Stimulated activated effector memory CD8-positive, alpha-beta T cell treated with anti-CD3 and anti-CD28 coated beads, Interleukin-12 subunit alpha, Interleukin-12 subunit beta, amount 100 ng/mL, for 72 hours (primary cell): ENCODE data around the gene CTNND2.

Source experiments
- ATAC-seq: fragments of 150-1000 bp; cut with Tn5 transposase; 2 replicates; pipeline ENCODE4 v1.10.0; 2021
- DNase-seq, 2 donors: peaks; one replicate each; pipeline ENCODE4 v3.0.0; 2021 to 2022; ENCODE audit warnings: low spot score in 2 of 2
- H3K27ac Mint-ChIP-seq: one replicate; pipeline ENCODE4 v1.8.0; 2022; ENCODE audit warnings: mild to moderate bottlenecking, mixed read lengths
- H3K36me3 Mint-ChIP-seq: one replicate; pipeline ENCODE4 v1.8.0; 2022; ENCODE audit warnings: mild to moderate bottlenecking, mixed read lengths
- H3K4me1 Mint-ChIP-seq: one replicate; pipeline ENCODE4 v1.8.0; 2022; ENCODE audit warnings: mixed read lengths
- H3K4me3 Mint-ChIP-seq: one replicate; pipeline ENCODE4 v1.8.0; 2022; ENCODE audit warnings: mild to moderate bottlenecking, mixed read lengths
- H3K9me3 Mint-ChIP-seq: one replicate; pipeline ENCODE4 v1.8.0; 2022; ENCODE audit warnings: mixed read lengths

Gene CTNND2

DNA sequence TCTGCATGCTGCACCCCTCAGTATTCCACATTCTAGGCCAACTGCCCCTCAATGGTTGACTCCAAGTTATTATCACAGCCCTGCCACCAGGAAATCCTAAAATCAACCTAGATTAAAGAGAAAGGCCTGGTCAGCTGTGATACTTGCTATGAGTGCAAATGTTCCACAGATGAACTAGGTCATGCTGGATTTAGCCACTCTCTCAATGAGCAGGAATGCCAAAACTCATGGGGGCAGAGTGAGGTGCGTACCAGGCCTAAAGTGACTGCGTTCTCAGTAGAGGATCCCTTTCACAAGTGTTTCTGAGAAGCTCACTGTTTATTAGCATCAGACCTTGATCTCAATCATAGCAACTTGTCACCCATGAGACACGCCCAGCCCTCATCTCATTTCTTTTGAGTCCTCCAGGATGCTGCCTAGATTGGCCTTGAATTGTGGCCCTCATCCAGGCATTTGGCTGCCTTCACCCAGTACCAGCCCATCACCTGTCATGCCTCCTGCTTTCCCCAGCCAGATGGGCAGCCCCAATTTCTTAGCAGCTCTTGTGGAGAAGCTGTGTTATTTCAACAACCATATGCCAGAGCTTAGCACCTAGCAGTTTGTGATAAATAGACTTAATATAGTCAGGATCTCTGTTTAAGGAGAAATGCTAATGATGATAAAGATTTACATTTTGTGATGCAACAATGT is 383.9 kb downstream of the CTNND2 start:
- ATAC-seq (no peak), DNase-seq (no peak)
- no peak overlapping the region for H3K4me3 Mint-ChIP-seq
- no peaks in the 10 kb centered on the region for H3K36me3 Mint-ChIP-seq
- no peaks in the 10 kb centered on the region for H3K4me1 Mint-ChIP-seq
- H3K9me3 Mint-ChIP-seq, result no peaks in the 10 kb centered on the region
- no peak overlapping the region for H3K27ac Mint-ChIP-seq

DNA sequence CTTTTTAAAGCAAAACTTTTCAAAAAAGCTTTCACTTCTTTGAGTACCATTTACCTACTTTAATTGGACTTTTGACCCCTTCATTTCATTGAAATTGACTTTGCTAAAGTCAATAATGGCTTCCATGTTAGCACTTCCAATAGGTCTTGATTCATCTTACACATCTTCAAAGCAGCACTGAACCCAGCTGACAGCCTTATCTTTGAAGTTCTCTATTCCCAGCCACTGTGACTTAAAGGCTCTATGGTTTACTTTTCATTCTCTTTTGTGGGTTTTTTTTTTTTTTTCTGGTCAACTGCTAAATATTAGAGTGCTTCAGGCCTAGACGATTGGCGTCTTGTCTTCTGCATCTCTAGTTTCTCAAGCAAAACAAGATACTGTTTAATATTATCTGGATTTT is 385.0 kb downstream of the CTNND2 start:
- no peaks in the 10 kb centered on the region for H3K9me3 Mint-ChIP-seq
- no peaks in the 10 kb centered on the region for H3K4me1 Mint-ChIP-seq
- no peak for ATAC-seq
- H3K27ac Mint-ChIP-seq, result no peak overlapping the region
- H3K36me3 Mint-ChIP-seq, result no peaks in the 10 kb centered on the region
- no peak overlapping the region for H3K4me3 Mint-ChIP-seq
- DNase-seq, result no peak

DNA sequence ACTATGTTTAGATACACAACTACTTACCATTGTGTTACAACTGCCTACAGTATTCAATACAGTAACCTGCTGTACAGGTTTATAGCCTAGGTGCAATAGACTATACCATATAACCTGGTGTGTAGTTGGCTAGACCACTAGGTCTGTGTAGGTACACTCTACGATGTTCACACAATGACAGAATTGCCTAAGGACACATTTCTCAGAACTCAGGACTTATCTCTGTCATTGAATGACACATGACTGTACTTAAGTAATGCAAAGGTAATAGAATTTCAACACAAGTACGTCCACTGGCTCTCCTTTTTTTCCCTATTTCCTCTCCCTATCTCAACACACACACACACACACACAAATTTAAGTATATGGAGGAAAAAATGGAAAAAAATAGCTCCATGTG is 385.6 kb downstream of the CTNND2 start:
- no peak for ATAC-seq
- Mint-ChIP-seq H3K4me3 (no peak overlapping the region), H3K4me1 (no peaks in the 10 kb centered on the region), H3K9me3 (no peaks in the 10 kb centered on the region), H3K36me3 (no peaks in the 10 kb centered on the region), H3K27ac (no peak overlapping the region)
- DNase-seq, result no peak

DNA sequence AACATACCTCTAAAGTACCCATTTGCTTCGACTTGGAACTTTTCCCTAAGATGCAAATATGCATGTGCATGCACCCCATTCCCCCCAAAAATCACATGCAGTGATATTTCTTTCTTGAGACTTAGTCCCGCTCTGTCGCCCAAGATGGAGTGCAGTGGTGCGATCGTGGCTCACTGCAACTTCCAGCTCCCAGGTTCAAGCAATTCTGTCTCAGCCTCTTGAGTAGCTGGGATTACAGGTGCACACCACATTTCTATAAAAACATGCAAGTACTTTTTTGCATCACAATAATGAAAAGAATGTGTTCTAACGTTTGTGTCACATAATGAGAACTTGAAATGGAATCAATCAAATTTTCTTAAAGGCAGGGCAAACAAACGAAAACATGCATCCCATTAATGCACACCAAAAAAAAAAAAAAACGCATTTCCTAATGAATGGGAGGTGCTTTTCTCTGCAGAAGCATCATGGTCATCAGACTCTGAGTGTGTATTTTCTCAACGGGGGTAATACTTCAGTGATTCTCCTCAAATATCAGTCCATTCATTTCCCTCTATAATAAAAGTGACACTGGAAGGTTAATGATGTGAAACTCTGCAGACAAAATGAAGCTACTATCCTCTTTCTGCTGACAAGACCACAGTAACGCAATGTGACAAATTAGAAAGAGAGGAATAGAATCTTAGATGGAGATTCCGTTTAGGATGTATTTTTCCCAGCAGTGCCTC is 389.4 kb downstream of the CTNND2 start:
- no peaks in the 10 kb centered on the region for H3K4me1 Mint-ChIP-seq
- no peak overlapping the region for H3K4me3 Mint-ChIP-seq
- no peak for DNase-seq
- ATAC-seq, result no peak
- no peaks in the 10 kb centered on the region for H3K36me3 Mint-ChIP-seq
- no peak overlapping the region for H3K27ac Mint-ChIP-seq
- no peaks in the 10 kb centered on the region for H3K9me3 Mint-ChIP-seq

DNA sequence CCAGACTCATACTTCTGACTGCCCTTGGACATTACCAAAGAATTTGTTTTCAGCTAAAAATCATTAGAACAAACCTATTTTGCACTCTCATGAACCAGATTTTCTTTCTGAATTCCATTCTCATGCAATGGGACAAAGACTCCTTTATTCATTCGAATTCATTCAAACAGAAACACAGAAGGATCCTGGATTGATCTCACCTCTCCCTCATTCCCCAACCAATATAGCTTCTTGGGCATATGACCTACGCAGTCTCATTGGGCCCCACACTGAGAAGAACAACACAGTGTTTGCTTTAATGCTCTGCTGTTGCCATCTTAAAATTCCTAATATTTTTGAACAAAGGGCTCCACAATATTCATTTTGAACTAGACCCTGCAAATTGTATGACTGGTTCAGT is 392.4 kb downstream of the CTNND2 start:
- Mint-ChIP-seq H3K36me3 (no peaks in the 10 kb centered on the region), H3K4me1 (no peaks in the 10 kb centered on the region), H3K4me3 (no peak overlapping the region), H3K27ac (no peak overlapping the region), H3K9me3 (peaks cover 1% of the 10 kb centered on the region)
- ATAC-seq (no peak), DNase-seq (no peak)

DNA sequence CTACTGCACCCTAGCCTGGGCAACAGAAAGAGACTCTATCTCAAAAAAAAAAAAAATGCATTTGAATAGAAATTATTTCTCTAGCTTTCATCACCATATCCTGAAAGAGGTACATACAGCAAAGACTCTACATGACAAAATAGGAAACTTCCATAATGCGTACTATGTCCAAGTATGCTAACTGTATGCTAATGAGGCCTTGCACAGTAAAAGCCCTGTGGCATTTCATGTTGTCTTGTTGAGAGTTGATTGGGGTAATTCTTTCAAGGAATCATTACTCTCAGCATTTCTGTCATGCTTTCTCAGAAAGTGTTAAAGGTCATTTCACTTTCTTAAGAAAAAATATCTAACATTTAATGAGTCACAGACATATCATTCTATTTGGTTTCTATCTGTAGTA is 393.4 kb downstream of the CTNND2 start:
- Mint-ChIP-seq H3K9me3 (peaks cover 4% of the 10 kb centered on the region), H3K4me1 (no peaks in the 10 kb centered on the region), H3K27ac (no peak overlapping the region), H3K4me3 (no peak overlapping the region), H3K36me3 (no peaks in the 10 kb centered on the region)
- DNase-seq (no peak), ATAC-seq (no peak)

DNA sequence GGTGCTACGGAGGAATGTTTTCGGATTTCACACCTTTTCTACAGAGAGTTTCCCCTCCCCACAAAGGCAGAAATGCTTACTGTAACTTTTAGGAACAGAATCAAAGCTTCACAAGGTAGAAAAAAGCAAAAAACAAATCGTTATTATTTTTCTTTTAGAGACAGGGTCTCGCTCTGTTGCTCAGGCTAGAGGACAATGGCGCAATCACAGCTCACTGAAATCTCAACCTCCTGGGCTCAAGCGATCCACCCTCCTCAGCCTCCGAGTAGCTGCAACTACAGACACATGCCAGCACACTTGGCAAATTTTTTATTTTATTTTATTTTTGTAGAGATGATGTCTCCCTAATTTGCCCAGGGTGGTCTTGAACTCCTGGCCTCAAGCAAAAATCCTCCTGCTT is 394.5 kb downstream of the CTNND2 start:
- DNase-seq, result no peak
- no peak overlapping the region for H3K27ac Mint-ChIP-seq
- no peaks in the 10 kb centered on the region for H3K36me3 Mint-ChIP-seq
- no peak overlapping the region for H3K4me3 Mint-ChIP-seq
- peaks cover 7% of the 10 kb centered on the region for H3K9me3 Mint-ChIP-seq
- no peak for ATAC-seq
- no peaks in the 10 kb centered on the region for H3K4me1 Mint-ChIP-seq

DNA sequence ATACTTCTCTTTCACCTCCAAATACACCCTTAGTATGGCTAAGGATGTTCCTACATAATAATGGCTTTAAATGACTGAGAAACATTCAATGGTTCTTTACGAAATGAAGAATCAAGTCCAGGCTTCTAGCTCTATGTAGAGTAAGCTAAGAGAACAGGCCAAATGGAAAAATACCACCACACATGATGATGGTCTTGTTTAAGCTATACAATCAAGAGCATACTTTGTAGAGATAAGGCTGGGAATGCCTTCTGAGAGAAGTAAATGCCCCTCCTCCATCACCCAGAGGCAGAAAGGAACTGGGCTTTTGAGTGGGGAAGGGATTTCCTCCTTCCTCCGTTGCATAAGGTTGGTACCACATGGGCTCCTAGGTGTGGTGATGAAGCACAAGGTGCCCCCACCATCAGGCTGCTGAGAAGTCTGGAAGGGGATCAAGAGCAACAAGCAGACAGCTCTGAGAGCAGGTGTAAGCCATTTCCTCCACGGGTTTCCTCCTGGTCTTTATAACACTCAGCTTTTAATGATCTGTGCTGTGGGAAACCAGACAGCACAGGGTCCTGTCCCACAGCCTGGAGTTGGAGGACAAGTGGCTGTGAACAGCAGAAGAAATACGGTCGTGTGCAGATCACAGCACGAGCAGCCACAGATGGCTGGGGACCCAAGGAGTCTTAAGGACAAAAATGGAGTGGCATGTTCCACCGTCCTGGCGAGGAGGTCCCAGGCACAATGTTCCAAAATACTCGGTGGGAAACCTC is 396.9 kb downstream of the CTNND2 start:
- Mint-ChIP-seq H3K9me3 (peaks cover 7% of the 10 kb centered on the region), H3K27ac (no peak overlapping the region), H3K4me1 (no peaks in the 10 kb centered on the region), H3K4me3 (no peak overlapping the region), H3K36me3 (no peaks in the 10 kb centered on the region)
- DNase-seq, result no peak
- ATAC-seq, result no peak

DNA sequence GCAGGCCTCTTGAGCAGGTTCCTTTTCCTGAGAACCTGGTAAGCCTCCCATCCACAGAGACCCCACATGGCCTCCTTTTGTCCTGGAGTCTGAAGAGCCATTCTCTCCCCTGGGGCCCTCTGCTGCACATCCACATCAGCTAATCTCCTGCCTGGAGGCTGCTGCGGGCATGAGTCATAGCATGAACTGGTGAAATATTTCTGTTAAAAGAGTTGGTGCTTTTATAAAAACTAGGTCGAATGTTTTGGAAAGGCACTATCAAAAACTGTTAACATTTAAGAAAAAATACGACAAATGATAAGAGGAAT is 399.4 kb downstream of the CTNND2 start:
- Mint-ChIP-seq H3K9me3 (peaks cover 7% of the 10 kb centered on the region), H3K36me3 (no peaks in the 10 kb centered on the region), H3K4me3 (no peak overlapping the region), H3K4me1 (no peaks in the 10 kb centered on the region), H3K27ac (no peak overlapping the region)
- DNase-seq, result no peak
- no peak for ATAC-seq

DNA sequence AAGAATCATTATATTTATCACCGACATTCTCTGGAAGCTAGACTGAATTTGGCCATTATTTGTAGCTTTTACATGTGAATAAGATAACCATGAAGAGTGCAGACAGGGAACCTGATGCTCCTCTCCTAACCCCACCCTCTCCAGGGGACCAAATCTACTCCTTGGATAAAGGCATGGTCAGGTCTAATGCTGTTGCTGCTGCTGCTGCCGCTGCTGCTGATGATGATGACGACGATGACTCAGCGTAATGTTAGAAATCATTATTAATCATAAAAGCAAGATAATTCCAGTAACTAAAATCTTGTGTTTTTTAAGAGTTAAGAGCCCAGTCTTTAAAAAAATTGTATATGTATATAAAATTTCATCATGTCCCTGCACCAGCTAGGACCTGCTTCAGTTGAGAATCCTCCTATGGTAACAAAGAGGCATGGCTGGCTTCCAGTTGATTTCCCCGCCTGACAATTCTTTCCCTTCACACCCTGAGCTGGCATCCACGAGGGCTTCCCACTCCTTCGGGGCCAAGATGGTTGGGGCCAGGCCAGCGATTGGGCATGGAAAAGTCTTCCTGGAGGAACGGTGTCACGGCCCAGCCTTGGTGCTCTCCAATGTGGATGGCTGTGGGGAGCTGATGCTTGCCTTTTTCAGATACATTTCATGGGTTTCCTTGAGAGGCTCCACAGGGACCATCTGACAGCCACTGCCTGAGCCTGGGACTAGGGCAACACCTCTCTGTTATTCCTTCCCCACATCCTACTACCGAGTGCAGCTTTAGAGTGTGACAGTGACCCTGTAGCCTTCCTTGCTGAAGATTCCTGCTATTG is 400.0 kb downstream of the CTNND2 start:
- no peak overlapping the region for H3K27ac Mint-ChIP-seq
- DNase-seq (no peak), ATAC-seq (no peak)
- H3K9me3 Mint-ChIP-seq, result peaks cover 7% of the 10 kb centered on the region
- no peaks in the 10 kb centered on the region for H3K4me1 Mint-ChIP-seq
- H3K4me3 Mint-ChIP-seq, result no peak overlapping the region
- no peaks in the 10 kb centered on the region for H3K36me3 Mint-ChIP-seq

DNA sequence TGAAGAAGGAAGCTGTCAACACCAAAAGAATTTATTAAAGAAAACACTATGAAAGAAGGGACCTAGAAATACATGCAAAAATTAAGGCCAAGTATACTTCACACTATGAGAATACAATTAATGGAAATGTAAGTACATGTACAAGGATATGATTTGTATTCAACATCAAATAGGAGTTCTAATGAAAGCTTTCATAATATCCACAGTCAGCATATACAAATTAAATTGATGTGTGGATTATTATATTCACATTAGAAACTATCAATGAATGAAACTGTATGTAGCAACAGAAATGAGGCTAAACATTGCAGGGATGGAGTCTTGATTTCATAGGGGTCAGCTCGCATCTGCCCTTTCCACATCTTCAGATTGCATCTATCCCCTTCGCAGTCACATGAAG is 401.5 kb downstream of the CTNND2 start:
- no peak overlapping the region for H3K4me3 Mint-ChIP-seq
- no peaks in the 10 kb centered on the region for H3K36me3 Mint-ChIP-seq
- no peak for DNase-seq

DNA sequence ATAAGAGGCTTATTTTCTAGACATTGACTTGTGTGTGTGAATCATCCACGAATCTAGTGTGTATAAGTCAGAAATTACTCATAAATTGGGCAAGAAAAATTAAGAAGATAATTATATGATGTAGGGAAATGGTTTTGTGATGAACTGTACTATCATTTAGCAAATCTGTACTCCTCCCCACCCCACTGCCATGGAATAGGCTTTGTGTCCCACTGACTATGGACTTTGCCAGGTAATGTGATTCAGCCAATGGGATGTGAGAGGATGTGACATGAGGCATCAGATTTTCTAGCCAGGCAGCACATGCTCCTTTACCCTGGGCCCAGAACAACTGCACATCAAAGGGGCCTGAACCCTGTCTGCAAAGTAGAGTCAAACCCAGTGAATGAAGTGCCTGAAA is 406.6 kb downstream of the CTNND2 start:
- no peak for ATAC-seq

More for the DNA sequence above, 401.5 kb downstream of the CTNND2 start:
- no peaks in the 10 kb centered on the region for H3K4me1 Mint-ChIP-seq
- H3K9me3 Mint-ChIP-seq, result peaks cover 7% of the 10 kb centered on the region
- ATAC-seq, result no peak
- H3K27ac Mint-ChIP-seq, result no peak overlapping the region

DNA sequence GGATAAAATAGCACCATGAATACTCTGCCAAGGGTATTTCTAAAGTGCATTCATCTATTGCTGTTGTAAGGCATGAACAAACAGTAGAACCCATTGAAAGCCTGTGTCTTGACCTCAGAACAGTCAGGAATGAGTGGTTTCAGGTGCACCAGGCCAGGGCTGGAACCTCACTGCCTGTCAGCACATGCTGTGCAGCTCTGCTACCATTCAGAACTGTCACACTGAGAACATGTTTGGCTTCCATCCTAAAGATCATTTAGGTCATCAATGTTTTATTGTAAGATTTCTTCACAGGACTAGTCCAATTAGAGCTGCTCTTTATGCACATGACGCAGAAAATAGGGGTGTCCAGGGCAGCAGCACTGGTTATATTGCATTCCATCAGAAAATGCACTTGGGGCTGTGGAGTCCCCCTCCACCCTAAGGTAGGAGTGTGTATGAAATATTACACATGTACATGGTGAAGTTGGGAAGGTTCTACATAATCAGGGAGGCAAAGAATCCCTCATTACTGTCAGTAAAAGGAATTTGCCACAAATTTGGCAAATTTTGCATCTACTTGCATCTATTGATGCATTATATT is 408.0 kb downstream of the CTNND2 start:
- Mint-ChIP-seq H3K36me3 (no peaks in the 10 kb centered on the region), H3K9me3 (no peaks in the 10 kb centered on the region), H3K4me3 (no peak overlapping the region), H3K4me1 (no peaks in the 10 kb centered on the region), H3K27ac (no peak overlapping the region)
- ATAC-seq (no peak), DNase-seq (no peak)

More for the DNA sequence above, 406.6 kb downstream of the CTNND2 start:
- DNase-seq, result no peak
- Mint-ChIP-seq H3K4me3 (no peak overlapping the region), H3K4me1 (no peaks in the 10 kb centered on the region), H3K36me3 (no peaks in the 10 kb centered on the region), H3K9me3 (no peaks in the 10 kb centered on the region), H3K27ac (no peak overlapping the region)

DNA sequence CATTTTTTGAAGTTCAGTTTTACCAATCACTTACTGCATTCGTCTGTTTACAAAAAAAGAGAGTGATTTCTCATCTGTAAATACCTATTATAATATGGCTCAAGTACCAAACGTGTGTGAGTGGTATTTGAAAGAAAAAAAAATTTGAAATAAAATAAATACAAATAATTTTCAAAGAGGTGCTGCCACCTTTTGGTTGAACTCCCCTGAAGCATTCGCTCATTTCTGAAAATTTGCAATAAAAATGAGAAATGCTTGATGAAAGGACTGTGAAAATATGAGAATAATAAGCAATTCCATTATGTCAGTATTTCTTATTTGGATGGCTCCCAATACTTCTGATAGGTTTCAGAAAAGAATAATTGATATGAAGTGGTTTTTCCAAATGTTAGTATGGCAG is 409.9 kb downstream of the CTNND2 start:
- no peak overlapping the region for H3K4me3 Mint-ChIP-seq
- no peak for DNase-seq
- no peak for ATAC-seq
- no peak overlapping the region for H3K27ac Mint-ChIP-seq
- H3K36me3 Mint-ChIP-seq, result no peaks in the 10 kb centered on the region
- H3K9me3 Mint-ChIP-seq, result no peaks in the 10 kb centered on the region
- H3K4me1 Mint-ChIP-seq, result no peaks in the 10 kb centered on the region

DNA sequence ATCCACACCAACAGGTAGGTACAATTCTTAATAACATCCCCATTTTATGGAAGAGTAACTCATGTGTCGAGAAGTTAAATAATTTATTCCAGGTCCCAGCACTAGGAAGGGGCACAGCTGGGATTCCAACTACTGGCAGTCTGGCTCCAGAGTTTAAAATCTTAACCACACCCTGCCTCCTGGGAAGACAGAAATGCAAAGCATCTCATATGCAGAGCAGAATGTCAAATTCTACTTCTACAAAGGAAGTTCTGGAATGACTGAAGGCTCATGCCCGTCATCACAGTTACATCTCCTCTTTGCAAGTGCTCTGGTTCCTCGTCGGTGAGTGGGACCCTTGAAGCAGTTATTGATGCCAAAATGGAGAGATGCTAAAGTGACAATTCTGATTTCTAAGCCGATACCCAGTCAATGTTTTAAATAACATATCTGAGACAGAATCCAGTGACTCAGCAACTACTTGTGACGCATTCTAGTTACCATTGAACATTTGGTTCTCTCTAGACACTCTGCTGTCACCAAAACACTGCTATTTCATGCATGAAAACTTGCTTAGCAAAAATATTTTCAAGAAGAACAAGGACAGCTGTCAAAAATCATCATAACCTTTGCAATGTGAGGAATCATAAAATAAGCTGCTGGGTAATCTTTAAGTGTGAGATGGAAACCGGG is 412.7 kb downstream of the CTNND2 start:
- no peaks in the 10 kb centered on the region for H3K36me3 Mint-ChIP-seq
- no peak for ATAC-seq
- H3K27ac Mint-ChIP-seq, result no peak overlapping the region
- no peak for DNase-seq
- H3K4me3 Mint-ChIP-seq, result no peak overlapping the region
- no peaks in the 10 kb centered on the region for H3K4me1 Mint-ChIP-seq
- no peaks in the 10 kb centered on the region for H3K9me3 Mint-ChIP-seq
